K562 (cell line): ENCODE data around the gene PPP1R36. TPM values are rescaled to one million over a fixed set of nuclear protein-coding genes. Genes with fewer than 3 reads are reported as not detected.

Experiments used
- E2F4 ChIP-seq: sonication (generic); formaldehyde crosslinking; IDR thresholded peaks from 2 replicates; pipeline ENCODE4 v1.8.0; 2022; ENCODE audit warnings: mild to moderate bottlenecking, low read depth, missing genetic modification reagents
- ETS2 ChIP-seq: IDR thresholded peaks from 2 replicates; pipeline ENCODE4 v1.6.1; 2016; ENCODE audit warnings: borderline replicate concordance, missing genetic modification characterization, mild to moderate bottlenecking, moderate library complexity, missing compliant biosample characterization; ENCODE audit not compliant: poor library complexity, severe bottlenecking
- FIP1L1 ChIP-seq: fragments of 200-400 bp; formaldehyde crosslinking; IDR thresholded peaks from 2 replicates; pipeline ENCODE4 v1.6.1; 2018; ENCODE audit warnings: mild to moderate bottlenecking, low read depth, low read length; ENCODE audit not compliant: poor library complexity, severe bottlenecking
- MEF2D ChIP-seq: conservative IDR thresholded peaks from 2 replicates; pipeline ENCODE4 v1.6.1; 2016; ENCODE audit warnings: low read depth, missing genetic modification characterization, missing compliant biosample characterization
- SAP30 ChIP-seq: fragments of 200-600 bp; sonication (generic); IDR thresholded peaks from 2 replicates; pipeline ENCODE4 v1.6.1; 2012; ENCODE audit warnings: borderline replicate concordance, low read depth, mild to moderate bottlenecking, moderate library complexity, low read length, control low read depth, inconsistent platforms; ENCODE audit not compliant: insufficient read depth, poor library complexity, severe bottlenecking
- SNAPC5 ChIP-seq: fragments of 250-450 bp; sonication (Bioruptor Pico); IDR thresholded peaks from 2 replicates; pipeline ENCODE4 v1.8.0; 2021; ENCODE audit warnings: moderate library complexity, mild to moderate bottlenecking, inconsistent platforms
- ZNF23 ChIP-seq: fragments of 250-450 bp; sonication (Bioruptor Pico); IDR thresholded peaks from 2 replicates; pipeline ENCODE4 v1.4.0; 2020; ENCODE audit warnings: mild to moderate bottlenecking
- ZNF41 ChIP-seq: fragments of 250-450 bp; sonication (Bioruptor Pico); conservative IDR thresholded peaks from 2 replicates; pipeline ENCODE4 v1.4.0; 2020; ENCODE audit warnings: mild to moderate bottlenecking
- ZNF551 ChIP-seq: fragments of 250-450 bp; sonication (Bioruptor Pico); IDR thresholded peaks from 2 replicates; pipeline ENCODE4 v1.5.0; 2021; ENCODE audit warnings: mild to moderate bottlenecking, moderate library complexity
- ZNF561 ChIP-seq: fragments of 450-650 bp; formaldehyde crosslinking; conservative IDR thresholded peaks from 2 replicates; pipeline ENCODE4 v1.4.0; 2020; ENCODE audit warnings: mild to moderate bottlenecking, moderate library complexity
- ZNF780A ChIP-seq: fragments of 250-450 bp; sonication (Bioruptor Pico); IDR thresholded peaks from 2 replicates; pipeline ENCODE4 v1.5.0; 2021; ENCODE audit warnings: mild to moderate bottlenecking
- polyA plus RNA-seq, 8 experiments: library from polyadenylated mRNA; depleted of rRNA in 4 of 8; stranded (reverse) in 5 of 8; unstranded in 3 of 8; fragments of >200 nt; fragmentation: Nextera tagmentation in 2 of 8; fragmentation: Illumina TruSeq in 1 of 8; extraction: Ambion mirVana in 2 of 8; extraction: Trizol in 1 of 8; gene quantifications; 2 replicates each; pipeline versions ENCODE4 v1.2.1 to v1.2.3, GENCODE V29; 2011 to 2014; ENCODE audit warnings: inconsistent platforms in 1 of 8, missing spikeins in 1 of 8
- total RNA-seq, 7 experiments: library from RNA; depleted of rRNA in 6 of 7; stranded (reverse); fragments of >200 nt in 6 of 7; fragmentation: Illumina TruSeq in 2 of 7; extraction: Trizol in 2 of 7; gene quantifications; 2 replicates each; pipeline versions ENCODE4 v1.2.1 to v1.2.3, GENCODE V29; 2011 to 2021; ENCODE audit warnings: low replicate concordance in 1 of 7
- TF ChIP-seq, protein P1 (sequence below): conservative IDR thresholded peaks from 2 replicates; pipeline ENCODE4 v1.6.1; 2011; ENCODE audit warnings: low read depth, mild to moderate bottlenecking, low read length; ENCODE audit not compliant: control insufficient read depth
- TF ChIP-seq, protein P2 (sequence below): fragments of 250-450 bp; sonication (Bioruptor Pico); IDR thresholded peaks from 2 replicates; pipeline ENCODE4 v1.5.0; 2021
- TF ChIP-seq, protein P3 (sequence below): fragments of 450-650 bp; formaldehyde crosslinking; IDR thresholded peaks from 2 replicates; pipeline ENCODE4 v1.4.0; 2022; ENCODE audit warnings: missing genetic modification characterization
- TF ChIP-seq, protein P4 (sequence below), 2 experiments: fragments of 150-350 bp in 1 of 2; IDR thresholded peaks; 2 replicates each; pipeline ENCODE4 v1.6.1; 2012 to 2016; ENCODE audit warnings: low read depth in 2 of 2, low read length in 2 of 2, mild to moderate bottlenecking in 1 of 2, moderate library complexity in 1 of 2

PPP1R36 gene
- total and polyA plus RNA-seq, 9 of the 15 experiments (the other 6 are each of a cell fraction or from before 2014, with no cell fraction given) = 0.29 TPM; not detected in 8

DNA sequence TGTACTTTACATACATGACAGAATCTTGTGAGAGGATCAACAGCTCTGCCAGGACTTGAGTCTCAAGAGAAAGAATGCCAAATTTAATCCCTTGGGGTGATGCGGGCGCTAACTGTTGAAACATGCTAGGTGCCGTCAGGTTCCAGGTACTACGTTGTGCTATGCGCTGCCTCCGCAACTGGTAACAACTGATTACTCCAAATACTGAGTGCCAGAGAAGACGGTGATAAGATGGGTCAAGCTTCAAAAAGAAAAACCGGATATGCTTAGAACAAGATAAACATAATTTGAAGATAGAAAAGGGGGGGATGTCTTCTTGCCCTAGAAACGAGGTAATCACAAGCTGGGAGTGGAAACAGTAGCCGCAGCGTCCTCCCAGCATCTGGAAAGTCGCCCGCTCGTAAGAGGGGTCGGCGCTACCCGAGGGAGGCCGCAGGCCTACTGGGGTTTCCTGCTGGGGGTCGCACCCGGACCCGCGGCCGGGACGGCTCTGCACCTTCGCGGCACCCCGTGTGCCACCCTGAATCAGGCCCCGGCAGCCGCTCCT lies 46.8 kb upstream of the PPP1R36 start (continued):
- no peak for TF ChIP-seq FIP1L1
- TF ChIP-seq, protein P1, sequence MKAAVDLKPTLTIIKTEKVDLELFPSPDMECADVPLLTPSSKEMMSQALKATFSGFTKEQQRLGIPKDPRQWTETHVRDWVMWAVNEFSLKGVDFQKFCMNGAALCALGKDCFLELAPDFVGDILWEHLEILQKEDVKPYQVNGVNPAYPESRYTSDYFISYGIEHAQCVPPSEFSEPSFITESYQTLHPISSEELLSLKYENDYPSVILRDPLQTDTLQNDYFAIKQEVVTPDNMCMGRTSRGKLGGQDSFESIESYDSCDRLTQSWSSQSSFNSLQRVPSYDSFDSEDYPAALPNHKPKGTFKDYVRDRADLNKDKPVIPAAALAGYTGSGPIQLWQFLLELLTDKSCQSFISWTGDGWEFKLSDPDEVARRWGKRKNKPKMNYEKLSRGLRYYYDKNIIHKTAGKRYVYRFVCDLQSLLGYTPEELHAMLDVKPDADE = no peak
- TF ChIP-seq, protein P2, sequence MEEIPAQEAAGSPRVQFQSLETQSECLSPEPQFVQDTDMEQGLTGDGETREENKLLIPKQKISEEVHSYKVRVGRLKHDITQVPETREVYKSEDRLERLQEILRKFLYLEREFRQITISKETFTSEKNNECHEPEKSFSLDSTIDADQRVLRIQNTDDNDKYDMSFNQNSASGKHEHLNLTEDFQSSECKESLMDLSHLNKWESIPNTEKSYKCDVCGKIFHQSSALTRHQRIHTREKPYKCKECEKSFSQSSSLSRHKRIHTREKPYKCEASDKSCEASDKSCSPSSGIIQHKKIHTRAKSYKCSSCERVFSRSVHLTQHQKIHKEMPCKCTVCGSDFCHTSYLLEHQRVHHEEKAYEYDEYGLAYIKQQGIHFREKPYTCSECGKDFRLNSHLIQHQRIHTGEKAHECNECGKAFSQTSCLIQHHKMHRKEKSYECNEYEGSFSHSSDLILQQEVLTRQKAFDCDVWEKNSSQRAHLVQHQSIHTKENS (CRISPR knock-in tag) = no peak
- no peak for TF ChIP-seq ETS2 (tag)
- TF ChIP-seq SNAPC5 = no peak
- TF ChIP-seq, protein P3, sequence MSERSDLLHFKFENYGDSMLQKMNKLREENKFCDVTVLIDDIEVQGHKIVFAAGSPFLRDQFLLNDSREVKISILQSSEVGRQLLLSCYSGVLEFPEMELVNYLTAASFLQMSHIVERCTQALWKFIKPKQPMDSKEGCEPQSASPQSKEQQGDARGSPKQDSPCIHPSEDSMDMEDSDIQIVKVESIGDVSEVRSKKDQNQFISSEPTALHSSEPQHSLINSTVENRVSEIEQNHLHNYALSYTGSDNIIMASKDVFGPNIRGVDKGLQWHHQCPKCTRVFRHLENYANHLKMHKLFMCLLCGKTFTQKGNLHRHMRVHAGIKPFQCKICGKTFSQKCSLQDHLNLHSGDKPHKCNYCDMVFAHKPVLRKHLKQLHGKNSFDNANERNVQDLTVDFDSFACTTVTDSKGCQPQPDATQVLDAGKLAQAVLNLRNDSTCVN (CRISPR knock-in tag) = no peak
- no peak for TF ChIP-seq ZNF561
- TF ChIP-seq MEF2D (tag) = no peak
- no peak for TF ChIP-seq ZNF780A (CRISPR knock-in tag)
- TF ChIP-seq SAP30 = no peak
- TF ChIP-seq E2F4 (CRISPR knock-in tag) = no peak
- no peak for TF ChIP-seq ZNF41 (CRISPR knock-in tag)
- TF ChIP-seq, protein P4, sequence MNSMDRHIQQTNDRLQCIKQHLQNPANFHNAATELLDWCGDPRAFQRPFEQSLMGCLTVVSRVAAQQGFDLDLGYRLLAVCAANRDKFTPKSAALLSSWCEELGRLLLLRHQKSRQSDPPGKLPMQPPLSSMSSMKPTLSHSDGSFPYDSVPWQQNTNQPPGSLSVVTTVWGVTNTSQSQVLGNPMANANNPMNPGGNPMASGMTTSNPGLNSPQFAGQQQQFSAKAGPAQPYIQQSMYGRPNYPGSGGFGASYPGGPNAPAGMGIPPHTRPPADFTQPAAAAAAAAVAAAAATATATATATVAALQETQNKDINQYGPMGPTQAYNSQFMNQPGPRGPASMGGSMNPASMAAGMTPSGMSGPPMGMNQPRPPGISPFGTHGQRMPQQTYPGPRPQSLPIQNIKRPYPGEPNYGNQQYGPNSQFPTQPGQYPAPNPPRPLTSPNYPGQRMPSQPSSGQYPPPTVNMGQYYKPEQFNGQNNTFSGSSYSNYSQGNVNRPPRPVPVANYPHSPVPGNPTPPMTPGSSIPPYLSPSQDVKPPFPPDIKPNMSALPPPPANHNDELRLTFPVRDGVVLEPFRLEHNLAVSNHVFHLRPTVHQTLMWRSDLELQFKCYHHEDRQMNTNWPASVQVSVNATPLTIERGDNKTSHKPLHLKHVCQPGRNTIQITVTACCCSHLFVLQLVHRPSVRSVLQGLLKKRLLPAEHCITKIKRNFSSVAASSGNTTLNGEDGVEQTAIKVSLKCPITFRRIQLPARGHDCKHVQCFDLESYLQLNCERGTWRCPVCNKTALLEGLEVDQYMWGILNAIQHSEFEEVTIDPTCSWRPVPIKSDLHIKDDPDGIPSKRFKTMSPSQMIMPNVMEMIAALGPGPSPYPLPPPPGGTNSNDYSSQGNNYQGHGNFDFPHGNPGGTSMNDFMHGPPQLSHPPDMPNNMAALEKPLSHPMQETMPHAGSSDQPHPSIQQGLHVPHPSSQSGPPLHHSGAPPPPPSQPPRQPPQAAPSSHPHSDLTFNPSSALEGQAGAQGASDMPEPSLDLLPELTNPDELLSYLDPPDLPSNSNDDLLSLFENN (IDR thresholded peaks at IDR 0.05; ENCODE audit: low read depth in 2 of 2, low read length in 2 of 2) = no peak
- no peak for TF ChIP-seq ZNF551 (CRISPR knock-in tag)
- no peak for TF ChIP-seq ZNF23 (CRISPR knock-in tag)
